Measurements from ENCODE around the gene CCDC59.
A peak's percentile ranks its signal among the peaks of the same experiment; 100 is the strongest.
"Not testable (repeated sequence)": the region's sequence is repeated elsewhere in the genome, so short reads cannot be mapped to it uniquely, and the experiment has no call there.

The CCDC59 gene
- 60.2 to 146 reads per million in 2 donors for total RNA-seq

- peak; percentile 99 for DNase-seq
Measured at GRCh38 chr12:82358200-82359114, at the start of gene CCDC59, which contains the start of gene METTL25. CCDC59 (minus strand) TSS chr12:82358387; CDS start chr12:82358376, 11 bp downstream. METTL25 (plus strand) TSS chr12:82358529; CDS start chr12:82358566, 37 bp downstream.

GRCh38 chr12:82407481-82407880 lies 49.3 kb upstream of the CCDC59 start:
- no peak for DNase-seq

DNA sequence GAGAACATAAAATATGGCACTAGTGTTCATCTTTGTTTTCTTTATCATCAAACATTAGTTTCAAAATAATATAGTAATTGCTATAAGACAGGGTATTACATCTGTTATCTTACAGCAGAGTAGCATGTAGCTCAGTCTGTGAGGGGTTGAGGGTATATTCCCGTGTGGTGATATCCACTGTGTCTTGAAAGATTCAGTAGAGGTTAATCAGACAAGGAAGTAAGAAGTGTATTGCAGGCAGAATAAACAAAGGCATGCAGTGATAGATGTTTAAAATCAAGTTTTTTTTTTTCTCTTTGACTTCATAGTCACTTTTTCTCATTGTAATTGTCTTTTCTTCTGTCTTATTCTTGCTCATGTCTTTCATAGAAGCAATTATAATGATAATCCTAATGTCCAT lies 48.5 kb upstream of the CCDC59 start:
- no peak for DNase-seq

DNA sequence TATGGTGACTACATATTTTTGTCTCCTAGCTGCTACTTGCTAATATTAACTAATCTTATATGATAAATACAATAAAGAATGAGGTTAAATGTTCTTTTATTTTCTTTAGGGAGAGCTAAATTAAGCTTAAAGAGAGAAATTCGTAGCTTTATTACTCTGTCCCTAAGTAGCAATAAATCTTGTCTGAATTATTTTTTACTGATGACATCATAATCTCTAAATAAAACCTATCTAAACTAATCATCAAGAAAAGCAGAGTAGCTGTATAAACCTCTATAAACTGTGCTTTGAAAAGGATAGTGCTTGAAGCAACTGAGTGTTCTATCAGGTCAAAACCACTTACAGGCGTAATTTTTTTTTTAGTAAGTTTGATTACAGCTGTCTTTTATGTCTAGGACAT lies 42.6 kb upstream of the CCDC59 start:
- DNase-seq, result no peak

GRCh38 chr12:82398879-82399278 lies 40.7 kb upstream of the CCDC59 start:
- no peak for DNase-seq

- DNase-seq, result no peak
Measured at GRCh38 chr12:82383930-82384552, 25.9 kb upstream of the CCDC59 start.

- DNase-seq, result no peak
Measured at GRCh38 chr12:82378997-82379396, 20.8 kb upstream of the CCDC59 start.

- no peak for DNase-seq
Measured at GRCh38 chr12:82375201-82375600, 17.0 kb upstream of the CCDC59 start.

- no peak for DNase-seq
Measured at GRCh38 chr12:82366197-82366596, 8.0 kb upstream of the CCDC59 start.

DNA sequence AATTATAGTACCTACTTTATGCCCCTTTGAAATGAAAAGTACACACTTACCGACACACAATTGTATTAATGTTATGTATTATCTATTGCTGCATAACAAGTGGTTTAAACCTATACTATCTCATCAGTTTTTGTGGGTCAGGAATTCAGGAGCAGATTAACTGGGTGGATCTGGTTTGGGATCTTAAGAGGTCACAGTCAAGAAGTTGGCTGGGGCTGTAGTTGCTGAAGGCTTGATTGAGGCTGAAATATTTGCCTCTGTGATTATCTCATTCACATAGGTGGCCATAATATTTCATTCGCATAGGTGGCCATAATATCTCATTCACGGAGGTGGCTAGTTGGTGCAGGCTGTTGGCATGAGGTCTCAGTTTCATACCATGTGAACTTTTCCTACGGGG lies 5.8 kb upstream of the CCDC59 start:
- no peak for DNase-seq

DNA sequence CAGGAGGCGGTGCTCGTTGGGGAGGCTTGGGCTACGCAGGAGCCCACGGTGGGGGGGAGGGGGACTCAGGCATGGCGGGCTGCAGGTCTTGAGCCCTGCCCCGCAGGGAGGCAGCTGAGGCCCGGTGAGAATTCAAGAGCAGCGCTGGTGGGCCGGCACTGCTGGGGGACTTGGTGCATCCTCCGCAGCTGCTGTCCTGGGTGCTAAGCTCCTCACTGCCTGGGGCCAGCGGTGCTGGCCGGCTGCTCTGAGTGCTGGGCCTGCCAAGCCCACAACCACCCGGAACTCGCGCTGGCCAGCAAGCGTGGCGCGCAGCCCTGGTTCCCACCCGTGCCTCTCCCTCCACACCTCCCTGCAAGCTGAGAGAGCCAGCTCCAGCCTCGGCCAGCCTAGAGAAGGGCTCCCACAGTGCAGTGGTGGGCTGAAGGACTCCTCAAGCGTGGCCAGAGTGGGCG lies 3.3 kb upstream of the CCDC59 start:
- DNase-seq, result no peak

GRCh38 chr12:82360834-82361233 lies 2.6 kb upstream of the CCDC59 start:
- not testable (repeated sequence) for DNase-seq

GRCh38 chr12:82359115-82359478 lies 910 bp upstream of the CCDC59 start:
- DNase-seq, result no peak

DNA sequence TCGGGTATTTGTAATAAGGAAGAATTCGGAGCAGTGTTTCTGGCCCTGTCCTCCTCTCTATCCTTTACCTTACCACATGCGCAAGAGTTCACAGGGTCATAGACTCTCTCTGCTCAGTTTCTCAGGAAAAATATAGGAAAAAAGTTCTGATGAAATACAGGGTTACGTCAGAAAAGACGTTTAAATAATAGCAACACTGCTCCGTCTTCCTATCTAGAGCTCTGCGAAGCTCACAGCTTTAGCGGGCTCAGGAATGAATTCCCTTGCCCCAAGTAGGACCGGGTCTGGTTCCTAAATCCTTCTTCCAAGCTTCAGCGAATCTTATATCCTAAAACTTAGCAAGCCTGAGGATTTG lies 365 bp downstream of the CCDC59 start:
- DNase-seq, result no peak

DNA sequence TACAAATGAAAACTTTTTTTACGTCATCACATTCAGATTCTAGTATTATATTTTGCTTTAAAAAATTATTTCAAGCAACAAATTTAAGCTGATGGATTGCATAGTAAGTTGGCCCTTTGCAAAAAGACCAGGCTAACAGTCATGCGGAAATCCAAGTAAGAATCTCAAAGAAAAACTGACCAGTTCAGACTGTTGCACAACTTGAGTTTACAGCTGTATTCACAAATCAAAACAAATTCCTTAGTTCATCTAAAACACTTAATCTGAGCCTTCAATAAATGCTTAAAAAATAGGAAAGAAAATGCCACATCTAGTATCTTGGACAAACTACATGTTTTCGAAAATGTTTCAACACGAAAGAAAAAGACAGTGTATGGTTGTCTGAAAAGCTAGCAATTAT lies 847 bp downstream of the CCDC59 start:
- no peak for DNase-seq

GRCh38 chr12:82351390-82351789 lies 6.8 kb downstream of the CCDC59 start:
- no peak for DNase-seq

- DNase-seq, result no peak
Measured at GRCh38 chr12:82350161-82350560, 8.0 kb downstream of the CCDC59 start.

GRCh38 chr12:82329508-82329907 lies 28.7 kb downstream of the CCDC59 start:
- no peak for DNase-seq

DNA sequence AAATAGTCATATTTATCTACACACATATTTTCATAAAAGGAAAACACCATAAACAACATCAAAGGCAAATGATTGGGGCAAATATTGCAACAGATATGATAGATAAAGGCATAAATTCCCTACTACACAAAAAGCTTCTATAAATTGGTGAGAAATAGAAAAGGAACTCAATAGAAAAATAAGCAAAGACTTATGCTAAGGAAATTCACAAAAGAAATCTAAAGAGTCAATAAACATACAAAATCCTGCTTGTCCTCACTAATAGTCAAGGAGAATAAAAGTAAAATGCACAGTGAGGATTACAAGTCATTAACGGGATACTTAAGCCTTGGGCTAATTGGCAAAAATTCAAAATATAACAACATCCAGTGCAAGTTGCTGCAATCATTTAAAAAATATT lies 30.3 kb downstream of the CCDC59 start:
- no peak for DNase-seq

DNA sequence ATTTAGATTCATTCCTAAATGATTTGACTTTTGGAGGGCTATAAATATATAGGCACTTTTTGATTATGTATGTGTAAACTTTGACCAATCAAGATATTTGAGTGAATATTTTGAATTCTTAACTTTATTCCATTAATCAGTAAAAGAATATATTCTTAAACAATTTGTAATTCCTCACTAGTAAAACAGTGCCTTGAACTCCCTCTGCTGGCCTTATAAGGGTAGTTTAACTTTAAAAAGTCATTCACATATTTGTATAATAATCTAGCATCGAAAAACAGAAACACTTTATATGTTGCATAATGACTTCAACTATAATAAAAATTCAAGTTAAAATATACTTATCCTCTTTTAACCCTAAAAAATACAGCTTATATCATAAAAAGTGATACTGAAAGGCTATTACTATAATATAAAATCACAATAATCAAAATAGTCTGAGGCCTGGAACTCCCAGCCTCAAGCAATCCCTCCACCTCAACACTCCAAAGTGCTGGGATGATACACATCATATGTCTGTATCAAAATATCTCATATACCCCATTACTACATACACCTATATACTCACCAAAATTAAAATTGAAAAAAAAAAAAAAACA lies 31.2 kb downstream of the CCDC59 start:
- DNase-seq, result no peak

DNA sequence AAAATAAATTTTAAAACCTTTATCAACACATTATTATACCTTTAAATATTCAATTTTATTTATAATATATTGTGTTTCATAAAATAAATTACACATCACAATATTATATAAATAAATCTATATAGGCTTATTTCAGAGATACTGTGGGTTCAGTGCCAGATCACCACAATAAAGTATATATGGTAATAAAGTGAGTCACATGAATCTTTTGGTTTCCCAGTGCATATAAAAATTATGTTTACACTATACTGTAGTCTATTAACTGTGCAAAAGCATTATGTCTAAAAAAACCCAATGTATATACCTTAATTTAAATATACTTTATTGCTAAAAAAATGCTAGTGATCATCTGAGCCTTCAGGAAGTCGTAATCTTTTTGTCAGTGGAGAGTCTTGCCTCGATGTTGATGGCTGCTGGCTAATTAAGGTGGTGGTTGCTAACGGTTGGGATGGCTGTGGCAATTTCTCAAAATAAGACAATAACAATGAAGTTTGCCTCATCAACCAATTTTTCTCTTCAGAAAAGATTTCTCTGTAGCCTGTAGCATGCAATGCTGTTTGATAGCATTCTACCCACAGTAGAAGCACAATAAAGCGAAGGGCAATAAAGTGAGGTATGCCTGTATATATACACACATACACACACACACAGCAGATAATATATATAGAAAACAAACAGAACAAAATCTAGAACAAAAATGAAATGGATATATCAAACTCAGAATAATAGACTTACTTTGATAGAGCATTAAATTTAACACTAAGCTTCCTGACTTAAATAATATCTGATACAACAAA lies 32.4 kb downstream of the CCDC59 start:
- no peak for DNase-seq

DNA sequence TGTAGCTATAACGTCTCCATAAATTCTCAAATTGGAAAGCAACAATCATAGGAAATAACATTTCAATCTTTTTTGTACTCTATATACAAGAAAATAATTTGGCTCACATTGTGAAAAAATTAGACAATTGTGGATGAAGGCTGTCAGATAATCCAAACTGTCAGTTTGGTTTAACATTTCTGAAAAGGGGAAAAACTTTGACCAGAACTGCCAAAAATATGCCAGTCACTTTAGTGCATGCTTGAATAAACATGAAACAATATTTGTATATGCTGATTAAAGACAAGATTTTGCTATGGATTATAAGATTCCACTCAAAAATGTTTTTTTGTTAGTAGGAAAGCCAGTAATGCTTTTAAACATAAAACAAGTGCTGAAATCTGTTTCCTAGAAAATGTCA lies 38.9 kb downstream of the CCDC59 start:
- DNase-seq, result no peak

GRCh38 chr12:82314406-82314892 lies 43.7 kb downstream of the CCDC59 start:
- no peak for DNase-seq
